ENCODE data around the gene NOCT.
"Not testable (repeated sequence)": the region's sequence is repeated elsewhere in the genome, so short reads cannot be mapped to it uniquely, and the experiment has no call there.

The NOCT gene

GRCh38 chr4:138982754-138983153, 32.8 kb upstream of the NOCT start:
- H3K36me3 ChIP-seq (ENCODE audit: control insufficient read depth, insufficient read depth, low read length): no peaks in the 10 kb centered on the region
- H3K9ac ChIP-seq (ENCODE audit: low read length): no peak overlapping the region
- H3K4me1 ChIP-seq (ENCODE audit: control insufficient read depth, insufficient read depth, low read length): peaks cover 18% of the 10 kb centered on the region
- H3K27me3 ChIP-seq (ENCODE audit: control insufficient read depth, insufficient read depth, low read length): no peaks in the 10 kb centered on the region
- no peak overlapping the region for H3K4me3 ChIP-seq (ENCODE audit: low read depth, low read length)
- H3K9me3 ChIP-seq (ENCODE audit: control insufficient read depth, insufficient read depth, low read depth, low read length): no peaks in the 10 kb centered on the region
- H3K27ac ChIP-seq (ENCODE audit: low read depth, low read length): no peak overlapping the region

GRCh38 chr4:138983690-138984089, 31.9 kb upstream of the NOCT start:
- no peak overlapping the region for H3K9ac ChIP-seq (ENCODE audit: low read length)
- H3K27me3 ChIP-seq (ENCODE audit: control insufficient read depth, insufficient read depth, low read length): no peaks in the 10 kb centered on the region
- H3K36me3 ChIP-seq (ENCODE audit: control insufficient read depth, insufficient read depth, low read length): no peaks in the 10 kb centered on the region
- no peak overlapping the region for H3K4me3 ChIP-seq (ENCODE audit: low read depth, low read length)
- no peak overlapping the region for H3K27ac ChIP-seq (ENCODE audit: low read depth, low read length)
- no peaks in the 10 kb centered on the region for H3K9me3 ChIP-seq (ENCODE audit: control insufficient read depth, insufficient read depth, low read depth, low read length)
- peaks cover 9% of the 10 kb centered on the region for H3K4me1 ChIP-seq (ENCODE audit: control insufficient read depth, insufficient read depth, low read length)

- H3K9me3 ChIP-seq (ENCODE audit: control insufficient read depth, insufficient read depth, low read depth, low read length): no peaks in the 10 kb centered on the region
- no peak overlapping the region for H3K4me3 ChIP-seq (ENCODE audit: low read depth, low read length)
- no peaks in the 10 kb centered on the region for H3K27me3 ChIP-seq (ENCODE audit: control insufficient read depth, insufficient read depth, low read length)
- no peak overlapping the region for H3K9ac ChIP-seq (ENCODE audit: low read length)
- no peak overlapping the region for H3K27ac ChIP-seq (ENCODE audit: low read depth, low read length)
- H3K4me1 ChIP-seq (ENCODE audit: control insufficient read depth, insufficient read depth, low read length): peaks cover 4% of the 10 kb centered on the region; the same call in 1 of the 2 replicates
- no peaks in the 10 kb centered on the region for H3K36me3 ChIP-seq (ENCODE audit: control insufficient read depth, insufficient read depth, low read length)
Measured at GRCh38 chr4:138984647-138985046, 30.9 kb upstream of the NOCT start.

- peaks cover 9% of the 10 kb centered on the region; the same call in 1 of the 2 replicates for H3K4me1 ChIP-seq (ENCODE audit: control insufficient read depth, insufficient read depth, low read length)
- no peak overlapping the region for H3K9ac ChIP-seq (ENCODE audit: low read length)
Measured at GRCh38 chr4:138992676-138993075, 22.9 kb upstream of the NOCT start.

GRCh38 chr4:138996090-138996489, 19.5 kb upstream of the NOCT start:
- no peaks in the 10 kb centered on the region for H3K27me3 ChIP-seq (ENCODE audit: control insufficient read depth, insufficient read depth, low read length)
- H3K36me3 ChIP-seq (ENCODE audit: control insufficient read depth, insufficient read depth, low read length): no peaks in the 10 kb centered on the region
- no peak overlapping the region for H3K9ac ChIP-seq (ENCODE audit: low read length)
- no peak overlapping the region for H3K4me3 ChIP-seq (ENCODE audit: low read depth, low read length)
- peaks cover 9% of the 10 kb centered on the region; the same call in 1 of the 2 replicates for H3K4me1 ChIP-seq (ENCODE audit: control insufficient read depth, insufficient read depth, low read length)
- H3K27ac ChIP-seq (ENCODE audit: low read depth, low read length): no peak overlapping the region
- peaks cover 6% of the 10 kb centered on the region for H3K9me3 ChIP-seq (ENCODE audit: control insufficient read depth, insufficient read depth, low read depth, low read length)

More at GRCh38 chr4:138992676-138993075, 22.9 kb upstream of the NOCT start:
- no peaks in the 10 kb centered on the region for H3K27me3 ChIP-seq (ENCODE audit: control insufficient read depth, insufficient read depth, low read length)
- no peak overlapping the region for H3K4me3 ChIP-seq (ENCODE audit: low read depth, low read length)
- H3K36me3 ChIP-seq (ENCODE audit: control insufficient read depth, insufficient read depth, low read length): no peaks in the 10 kb centered on the region
- H3K27ac ChIP-seq (ENCODE audit: low read depth, low read length): no peak overlapping the region
- peaks cover 6% of the 10 kb centered on the region for H3K9me3 ChIP-seq (ENCODE audit: control insufficient read depth, insufficient read depth, low read depth, low read length)

GRCh38 chr4:138999666-139000065, 15.9 kb upstream of the NOCT start:
- H3K36me3 ChIP-seq (ENCODE audit: control insufficient read depth, insufficient read depth, low read length): no peaks in the 10 kb centered on the region
- H3K9me3 ChIP-seq (ENCODE audit: control insufficient read depth, insufficient read depth, low read depth, low read length): no peaks in the 10 kb centered on the region
- H3K27me3 ChIP-seq (ENCODE audit: control insufficient read depth, insufficient read depth, low read length): no peaks in the 10 kb centered on the region
- H3K9ac ChIP-seq (ENCODE audit: low read length): no peak overlapping the region
- no peak overlapping the region for H3K27ac ChIP-seq (ENCODE audit: low read depth, low read length)
- H3K4me3 ChIP-seq (ENCODE audit: low read depth, low read length): no peak overlapping the region
- peaks cover 9% of the 10 kb centered on the region; the same call in 1 of the 2 replicates for H3K4me1 ChIP-seq (ENCODE audit: control insufficient read depth, insufficient read depth, low read length)

- not testable (repeated sequence) for H3K9me3 ChIP-seq (ENCODE audit: control insufficient read depth, insufficient read depth, low read depth, low read length); H3K27ac ChIP-seq (ENCODE audit: low read depth, low read length); H3K9ac ChIP-seq (ENCODE audit: low read length); H3K4me3 ChIP-seq (ENCODE audit: low read depth, low read length); H3K4me1 ChIP-seq (ENCODE audit: control insufficient read depth, insufficient read depth, low read length); H3K36me3 ChIP-seq (ENCODE audit: control insufficient read depth, insufficient read depth, low read length); H3K27me3 ChIP-seq (ENCODE audit: control insufficient read depth, insufficient read depth, low read length)
Measured at GRCh38 chr4:139000134-139000533, 15.4 kb upstream of the NOCT start.

- not testable (repeated sequence) for H3K9me3 ChIP-seq (ENCODE audit: control insufficient read depth, insufficient read depth, low read depth, low read length); H3K36me3 ChIP-seq (ENCODE audit: control insufficient read depth, insufficient read depth, low read length); H3K27ac ChIP-seq (ENCODE audit: low read depth, low read length); H3K9ac ChIP-seq (ENCODE audit: low read length); H3K27me3 ChIP-seq (ENCODE audit: control insufficient read depth, insufficient read depth, low read length); H3K4me1 ChIP-seq (ENCODE audit: control insufficient read depth, insufficient read depth, low read length); H3K4me3 ChIP-seq (ENCODE audit: low read depth, low read length)
Measured at GRCh38 chr4:139001430-139001829, 14.2 kb upstream of the NOCT start.

GRCh38 chr4:139003668-139004067, 11.9 kb upstream of the NOCT start:
- not testable (repeated sequence) for H3K27ac ChIP-seq (ENCODE audit: low read depth, low read length); H3K9ac ChIP-seq (ENCODE audit: low read length); H3K4me3 ChIP-seq (ENCODE audit: low read depth, low read length); H3K27me3 ChIP-seq (ENCODE audit: control insufficient read depth, insufficient read depth, low read length); H3K4me1 ChIP-seq (ENCODE audit: control insufficient read depth, insufficient read depth, low read length); H3K36me3 ChIP-seq (ENCODE audit: control insufficient read depth, insufficient read depth, low read length)
- H3K9me3 ChIP-seq (ENCODE audit: control insufficient read depth, insufficient read depth, low read depth, low read length): peaks cover 11% of the 10 kb centered on the region

- Histone ChIP-seq H3K27ac (ENCODE audit: low read depth, low read length) (no peak overlapping the region), H3K36me3 (ENCODE audit: control insufficient read depth, insufficient read depth, low read length) (no peaks in the 10 kb centered on the region), H3K4me1 (ENCODE audit: control insufficient read depth, insufficient read depth, low read length) (no peaks in the 10 kb centered on the region), H3K9me3 (ENCODE audit: control insufficient read depth, insufficient read depth, low read depth, low read length) (peaks cover 11% of the 10 kb centered on the region), H3K9ac (ENCODE audit: low read length) (no peak overlapping the region), H3K27me3 (ENCODE audit: control insufficient read depth, insufficient read depth, low read length) (no peaks in the 10 kb centered on the region), H3K4me3 (ENCODE audit: low read depth, low read length) (no peak overlapping the region)
Measured at GRCh38 chr4:139005774-139006173, 9.8 kb upstream of the NOCT start.

- Histone ChIP-seq H3K36me3 (ENCODE audit: control insufficient read depth, insufficient read depth, low read length) (no peaks in the 10 kb centered on the region), H3K9me3 (ENCODE audit: control insufficient read depth, insufficient read depth, low read depth, low read length) (peaks cover 11% of the 10 kb centered on the region), H3K27me3 (ENCODE audit: control insufficient read depth, insufficient read depth, low read length) (no peaks in the 10 kb centered on the region), H3K9ac (ENCODE audit: low read length) (no peak overlapping the region), H3K4me1 (ENCODE audit: control insufficient read depth, insufficient read depth, low read length) (no peaks in the 10 kb centered on the region), H3K4me3 (ENCODE audit: low read depth, low read length) (no peak overlapping the region), H3K27ac (ENCODE audit: low read depth, low read length) (no peak overlapping the region)
Measured at GRCh38 chr4:139007640-139008039, 7.9 kb upstream of the NOCT start.

GRCh38 chr4:139008278-139008677, 7.3 kb upstream of the NOCT start:
- not testable (repeated sequence) for H3K4me3 ChIP-seq (ENCODE audit: low read depth, low read length); H3K9ac ChIP-seq (ENCODE audit: low read length); H3K27ac ChIP-seq (ENCODE audit: low read depth, low read length); H3K27me3 ChIP-seq (ENCODE audit: control insufficient read depth, insufficient read depth, low read length); H3K36me3 ChIP-seq (ENCODE audit: control insufficient read depth, insufficient read depth, low read length); H3K4me1 ChIP-seq (ENCODE audit: control insufficient read depth, insufficient read depth, low read length)
- H3K9me3 ChIP-seq (ENCODE audit: control insufficient read depth, insufficient read depth, low read depth, low read length): peaks cover 11% of the 10 kb centered on the region

All from HUES6 (cell line).